Transverse colon (tissue), 4 donors: ENCODE data around the gene TBX2. TPM values are rescaled to one million over a fixed set of nuclear protein-coding genes. Genes with fewer than 3 reads are reported as not detected.

Experiments
- DNase-seq: peaks from one replicate; pipeline ENCODE4 v3.0.0-alpha.2; 2019
- H3K27ac ChIP-seq, 4 donors: fragments of 200-600 bp; sonication (generic); 2 replicates each; pipeline ENCODE4 v1.5.1; 2016 to 2018; ENCODE audit warnings: inconsistent platforms in 4 of 4
- H3K27me3 ChIP-seq: fragments of 200-600 bp; sonication (generic); 2 replicates; pipeline ENCODE4 v1.5.1; 2017; ENCODE audit warnings: inconsistent platforms
- H3K36me3 ChIP-seq, 4 donors: fragments of 200-600 bp; sonication (generic); 2 replicates each; pipeline ENCODE4 v1.5.1; 2017 to 2019; ENCODE audit warnings: inconsistent platforms in 4 of 4
- H3K4me1 ChIP-seq, 4 donors: fragments of 200-600 bp; sonication (generic); 2 replicates each; pipeline ENCODE4 v1.5.1; 2017 to 2020; ENCODE audit warnings: inconsistent platforms in 4 of 4
- H3K4me3 ChIP-seq, 4 donors: fragments of 200-600 bp; sonication (generic); 1 replicate in 1 of 4; 2 replicates in 3 of 4; pipeline versions ENCODE4 v1.5.1 to v1.6.1; 2017 to 2019; ENCODE audit warnings: inconsistent platforms in 4 of 4
- H3K9me3 ChIP-seq, 2 donors: fragments of 200-600 bp; sonication (generic); 2 replicates each; pipeline ENCODE4 v1.5.1; 2017 to 2019; ENCODE audit warnings: inconsistent platforms in 2 of 2
- CTCF ChIP-seq, 5 experiments: fragments of 200-600 bp in 3 of 5; fragments of 450-650 bp in 2 of 5; sonication (generic) in 3 of 5; IDR thresholded peaks; 1 replicate in 2 of 5; 2 replicates in 3 of 5; pipeline ENCODE4 v1.5.1; 2016 to 2017; ENCODE audit warnings: antibody characterized with exemption in 5 of 5, inconsistent platforms in 3 of 5, mild to moderate bottlenecking in 2 of 5, moderate library complexity in 1 of 5
- EP300 ChIP-seq: sonication (generic); formaldehyde crosslinking; IDR thresholded peaks from one replicate; pipeline ENCODE4 v1.6.1; 2017; ENCODE audit warnings: antibody characterized with exemption, low read depth
- POLR2A ChIP-seq: fragments of 450-650 bp; IDR thresholded peaks from one replicate; pipeline ENCODE4 v1.6.1; 2016; ENCODE audit warnings: antibody characterized with exemption, mild to moderate bottlenecking, moderate library complexity
- POLR2AphosphoS5 ChIP-seq, 3 donors: sonication (generic); formaldehyde crosslinking; IDR thresholded peaks; one replicate each; pipeline ENCODE4 v1.6.1; 2016; ENCODE audit warnings: antibody characterized with exemption in 3 of 3
- WGBS, 2 donors: methylation state at CpG; one replicate each; pipeline ENCODE4 v1.1.5; 2018; ENCODE audit warnings: low coverage in 1 of 2; 5-methylcytosine and 5-hydroxymethylcytosine counted together
- in situ Hi-C, 4 donors: fragments of 200-750 bp; cut with MboI; loops; one replicate each; pipeline versions ENCODE4 v1.15.0 to v1.15.1; 2017; ENCODE audit warnings: low sequenced_read_pairs in 3 of 4, low pct_ligation_motif_present in 1 of 4, low pct_unique_long_range_greater_than_20kb in 1 of 4
- intact Hi-C: fragments of 100-400 bp; cut with DNase I; formaldehyde crosslinking; loops from one replicate; pipeline ENCODE4 v1.15.1; 2023; ENCODE audit warnings: low total_unique reads
- total RNA-seq, 4 donors: library from RNA; depleted of rRNA; stranded (reverse); fragments of >200 nt; gene quantifications; one replicate each; pipeline ENCODE4 v1.1.0, GENCODE V29; 2016

The TBX2 gene
- total RNA-seq, 4 donors from 2014 or later: 2.6 to 13.5 (median 8.7) TPM

GRCh38 chr17:61390479-61390791, 9.2 kb upstream of the TBX2 start:
- Histone ChIP-seq H3K9me3 (no peaks in the 10 kb centered on the region), H3K27ac (no peak overlapping the region), H3K4me1 (peaks cover 0 to 7% (median 2%) of the 10 kb centered on the region in 4 donors), H3K4me3 (no peak overlapping the region), H3K27me3 (peaks cover 13% of the 10 kb centered on the region), H3K36me3 (no peaks in the 10 kb centered on the region)
- DNase-seq: no peak
- in situ Hi-C loops: loop anchor here (5.0 to 25.0 kb wide), 6 partner anchors 153 to 678 kb away; no protein-coding TSS in a partner anchor
- WGBS, 2 donors: 87% methylated on average over 11 of the region's 11 CpGs; no CpG with 5 or more reads in 1 of the 2 donors
- intact Hi-C loops: no loop called here
- TF ChIP-seq CTCF (IDR thresholded peaks at IDR 0.05): no peak
- no peak for TF ChIP-seq POLR2A
- TF ChIP-seq EP300: no peak
- TF ChIP-seq POLR2AphosphoS5 (IDR thresholded peaks at IDR 0.05): no peak

- H3K36me3 ChIP-seq: no peaks in the 10 kb centered on the region
- H3K27me3 ChIP-seq: peaks cover 26% of the 10 kb centered on the region
- intact Hi-C loops (no loop called here), in situ Hi-C loops (loop anchor here (5.0 to 25.0 kb wide), 6 partner anchors 154 to 679 kb away; no protein-coding TSS in a partner anchor)
- 88% methylated on average over 19 of the region's 19 CpGs; no CpG with 5 or more reads in 1 of the 2 donors for WGBS, 2 donors
- no peak for DNase-seq
- no peak for TF ChIP-seq EP300
- TF ChIP-seq CTCF (IDR thresholded peaks at IDR 0.05): no peak
- TF ChIP-seq POLR2AphosphoS5 (IDR thresholded peaks at IDR 0.05): no peak
- no peak for TF ChIP-seq POLR2A
- no peak overlapping the region for H3K27ac ChIP-seq
- H3K4me3 ChIP-seq: no peak overlapping the region
- H3K4me1 ChIP-seq: peaks cover 0 to 13% (median 9%) of the 10 kb centered on the region in 4 donors
- no peaks in the 10 kb centered on the region for H3K9me3 ChIP-seq
These were observed 7.9 kb upstream of the TBX2 start for GRCh38 chr17:61391595-61392291.

GRCh38 chr17:61392679-61393078, 7.0 kb upstream of the TBX2 start:
- 90% methylated on average over 3 of the region's 3 CpGs; no CpG with 5 or more reads in 1 of the 2 donors for WGBS, 2 donors
- Histone ChIP-seq H3K4me3 (no peak overlapping the region), H3K27ac (no peak overlapping the region), H3K27me3 (peaks cover 36% of the 10 kb centered on the region), H3K36me3 (no peaks in the 10 kb centered on the region), H3K9me3 (no peaks in the 10 kb centered on the region), H3K4me1 (peaks cover 5 to 23% (median 18%) of the 10 kb centered on the region in 4 donors)
- in situ Hi-C loops: loop anchor here (5.0 to 25.0 kb wide), 6 partner anchors 155 to 680 kb away; no protein-coding TSS in a partner anchor
- no peak for DNase-seq
- no peak for TF ChIP-seq POLR2AphosphoS5 (IDR thresholded peaks at IDR 0.05)
- TF ChIP-seq CTCF (IDR thresholded peaks at IDR 0.05): no peak
- no peak for TF ChIP-seq EP300
- no peak for TF ChIP-seq POLR2A
- intact Hi-C loops: no loop called here

GRCh38 chr17:61393550-61393903, 6.1 kb upstream of the TBX2 start:
- no peak overlapping the region for H3K4me3 ChIP-seq
- H3K27ac ChIP-seq: no peak overlapping the region
- H3K36me3 ChIP-seq: no peaks in the 10 kb centered on the region
- H3K9me3 ChIP-seq: no peaks in the 10 kb centered on the region
- 81% methylated on average over 3 of the region's 3 CpGs; no CpG with 5 or more reads in 1 of the 2 donors for WGBS, 2 donors
- peaks cover 5 to 30% (median 18%) of the 10 kb centered on the region in 4 donors for H3K4me1 ChIP-seq
- in situ Hi-C loops (loop anchor here (5.0 to 25.0 kb wide), 6 partner anchors 156 to 681 kb away; no protein-coding TSS in a partner anchor), intact Hi-C loops (no loop called here)
- no peak for DNase-seq
- peaks cover 44% of the 10 kb centered on the region for H3K27me3 ChIP-seq
- no peak for TF ChIP-seq POLR2AphosphoS5 (IDR thresholded peaks at IDR 0.05)
- no peak for TF ChIP-seq POLR2A
